SK-N-SH treated with all-trans-retinoic acid at 6 μM for 48 hours (cell line): Measurements from ENCODE around the gene ACP1.

Experiments
- ATAC-seq: fragments of 200-7000 bp; cut with Tn5 transposase; 3 replicates; pipeline ENCODE4 v1.9.1; 2020; ENCODE audit warnings: mild to moderate bottlenecking, moderate library complexity
- BACH2 ChIP-seq: fragments of 250-450 bp; sonication (Bioruptor Pico); IDR thresholded peaks from 2 replicates; pipeline ENCODE4 v1.9.0; 2021; ENCODE audit warnings: mild to moderate bottlenecking, borderline replicate concordance
- CSDC2 ChIP-seq: fragments of 250-450 bp; sonication (Bioruptor Pico); IDR thresholded peaks from 2 replicates; pipeline ENCODE4 v1.5.0; 2020; ENCODE audit warnings: mild to moderate bottlenecking, moderate library complexity
- ESRRG ChIP-seq: fragments of 250-450 bp; sonication (Bioruptor Pico); IDR thresholded peaks from 2 replicates; pipeline ENCODE4 v1.6.1; 2021; ENCODE audit warnings: mild to moderate bottlenecking
- GLIS3 ChIP-seq: fragments of 250-450 bp; sonication (Bioruptor Pico); IDR thresholded peaks from 2 replicates; pipeline ENCODE4 v1.5.0; 2020; ENCODE audit warnings: mild to moderate bottlenecking, moderate library complexity
- ISL1 ChIP-seq: fragments of 250-450 bp; sonication (Bioruptor Pico); IDR thresholded peaks from 2 replicates; pipeline ENCODE4 v2.1.2; 2022; ENCODE audit warnings: mild to moderate bottlenecking, moderate library complexity
- OSR1 ChIP-seq: fragments of 250-450 bp; sonication (Bioruptor Pico); IDR thresholded peaks from 2 replicates; pipeline ENCODE4 v1.8.0; 2022; ENCODE audit warnings: moderate library complexity, mild to moderate bottlenecking, inconsistent platforms
- PPARA ChIP-seq: fragments of 250-450 bp; sonication (Bioruptor Pico); IDR thresholded peaks from 2 replicates; pipeline ENCODE4 v1.5.0; 2020; ENCODE audit warnings: mild to moderate bottlenecking, borderline replicate concordance
- RARB ChIP-seq: fragments of 250-450 bp; sonication (Bioruptor Pico); IDR thresholded peaks from 2 replicates; pipeline ENCODE4 v1.8.0; 2021; ENCODE audit warnings: mild to moderate bottlenecking, moderate library complexity
- SNAI2 ChIP-seq: fragments of 250-450 bp; sonication (Bioruptor Pico); IDR thresholded peaks from 2 replicates; pipeline ENCODE4 v1.5.0; 2020; ENCODE audit warnings: mild to moderate bottlenecking, moderate library complexity
- TCF4 ChIP-seq: fragments of 250-450 bp; sonication (Bioruptor Pico); IDR thresholded peaks from 2 replicates; pipeline ENCODE4 v1.8.0; 2021; ENCODE audit warnings: mild to moderate bottlenecking, moderate library complexity, borderline replicate concordance
- TOX ChIP-seq: fragments of 250-450 bp; sonication (Bioruptor Pico); IDR thresholded peaks from 2 replicates; pipeline ENCODE4 v1.8.0; 2021; ENCODE audit warnings: mild to moderate bottlenecking, moderate library complexity, borderline replicate concordance
- TSHZ2 ChIP-seq: fragments of 250-450 bp; sonication (Bioruptor Pico); IDR thresholded peaks from 2 replicates; pipeline ENCODE4 v1.5.0; 2020; ENCODE audit warnings: mild to moderate bottlenecking, moderate library complexity
- ZC3H10 ChIP-seq: fragments of 250-450 bp; sonication (Bioruptor Pico); IDR thresholded peaks from 2 replicates; pipeline ENCODE4 v1.5.1; 2021; ENCODE audit warnings: mild to moderate bottlenecking, moderate library complexity
- ZFP30 ChIP-seq: fragments of 450-650 bp; formaldehyde crosslinking; IDR thresholded peaks from 2 replicates; pipeline ENCODE4 v1.5.0; 2022; ENCODE audit warnings: mild to moderate bottlenecking, moderate library complexity
- ZNF565 ChIP-seq: fragments of 450-650 bp; formaldehyde crosslinking; conservative IDR thresholded peaks from 2 replicates; pipeline ENCODE4 v1.5.0; 2020; ENCODE audit warnings: low read depth, mild to moderate bottlenecking, moderate library complexity
- ZNF70 ChIP-seq: fragments of 450-650 bp; formaldehyde crosslinking; IDR thresholded peaks from 2 replicates; pipeline ENCODE4 v1.5.0; 2020; ENCODE audit warnings: mild to moderate bottlenecking, moderate library complexity
- ZNF8 ChIP-seq: fragments of 450-650 bp; formaldehyde crosslinking; IDR thresholded peaks from 2 replicates; pipeline ENCODE4 v1.5.0; 2020; ENCODE audit warnings: mild to moderate bottlenecking, moderate library complexity
- TF ChIP-seq, protein P1 (sequence below): fragments of 250-450 bp; sonication (Bioruptor Pico); IDR thresholded peaks from 2 replicates; pipeline ENCODE4 v1.8.0; 2020; ENCODE audit warnings: mild to moderate bottlenecking, moderate library complexity, borderline replicate concordance
- TF ChIP-seq, protein P2 (sequence below): fragments of 250-450 bp; sonication (Bioruptor Pico); IDR thresholded peaks from 2 replicates; pipeline ENCODE4 v1.8.0; 2021; ENCODE audit warnings: low read depth, mild to moderate bottlenecking, moderate library complexity, borderline replicate concordance
- TF ChIP-seq, protein P3 (sequence below): fragments of 250-450 bp; sonication (Bioruptor Pico); IDR thresholded peaks from 2 replicates; pipeline ENCODE4 v1.5.1; 2021; ENCODE audit warnings: mild to moderate bottlenecking, moderate library complexity

The ACP1 gene

DNA sequence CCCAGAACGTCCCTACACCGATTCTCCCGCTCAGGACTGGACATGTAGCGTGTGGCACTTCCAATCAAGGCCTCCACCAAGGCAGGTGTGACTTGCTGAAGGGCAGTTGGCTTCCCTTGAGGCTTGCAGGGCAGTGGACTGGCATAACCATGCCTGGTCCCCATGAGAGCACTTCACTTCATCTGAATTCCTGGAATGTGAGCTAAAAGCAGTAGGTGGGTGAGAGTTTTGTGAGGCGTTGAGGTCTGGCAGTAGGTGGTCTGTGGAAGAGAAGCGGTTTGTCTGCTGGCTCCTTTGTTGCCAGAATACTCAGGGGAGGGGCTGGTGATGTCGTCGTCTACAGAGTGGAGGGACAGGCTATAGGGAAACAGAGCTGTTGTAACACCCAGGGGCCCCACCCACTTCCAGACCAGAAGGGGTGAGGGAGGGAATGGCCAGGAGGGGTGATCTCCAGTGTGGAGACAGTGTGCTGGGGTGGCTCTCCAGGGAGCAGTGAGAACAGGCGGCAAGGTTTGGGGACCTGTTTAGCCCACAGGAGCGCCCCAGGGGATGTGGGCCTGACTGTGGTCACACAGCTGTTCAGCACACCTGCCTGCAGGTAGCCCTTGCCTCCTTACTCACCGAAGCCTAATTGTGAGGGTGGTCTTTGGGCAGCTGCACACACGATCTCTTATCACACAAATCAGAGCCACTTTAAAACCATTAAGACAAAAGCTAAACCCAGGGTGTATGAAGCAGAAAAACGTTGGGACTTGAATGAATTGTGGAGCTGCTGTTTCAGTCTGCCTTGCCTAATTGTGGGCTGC lies 44.6 kb downstream of the ACP1 start:
- TF ChIP-seq ZNF70 (CRISPR knock-in tag), result no peak
- no peak for TF ChIP-seq TOX (CRISPR knock-in tag)
- TF ChIP-seq, protein P1, sequence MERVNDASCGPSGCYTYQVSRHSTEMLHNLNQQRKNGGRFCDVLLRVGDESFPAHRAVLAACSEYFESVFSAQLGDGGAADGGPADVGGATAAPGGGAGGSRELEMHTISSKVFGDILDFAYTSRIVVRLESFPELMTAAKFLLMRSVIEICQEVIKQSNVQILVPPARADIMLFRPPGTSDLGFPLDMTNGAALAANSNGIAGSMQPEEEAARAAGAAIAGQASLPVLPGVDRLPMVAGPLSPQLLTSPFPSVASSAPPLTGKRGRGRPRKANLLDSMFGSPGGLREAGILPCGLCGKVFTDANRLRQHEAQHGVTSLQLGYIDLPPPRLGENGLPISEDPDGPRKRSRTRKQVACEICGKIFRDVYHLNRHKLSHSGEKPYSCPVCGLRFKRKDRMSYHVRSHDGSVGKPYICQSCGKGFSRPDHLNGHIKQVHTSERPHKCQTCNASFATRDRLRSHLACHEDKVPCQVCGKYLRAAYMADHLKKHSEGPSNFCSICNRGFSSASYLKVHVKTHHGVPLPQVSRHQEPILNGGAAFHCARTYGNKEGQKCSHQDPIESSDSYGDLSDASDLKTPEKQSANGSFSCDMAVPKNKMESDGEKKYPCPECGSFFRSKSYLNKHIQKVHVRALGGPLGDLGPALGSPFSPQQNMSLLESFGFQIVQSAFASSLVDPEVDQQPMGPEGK (CRISPR knock-in tag), result no peak
- TF ChIP-seq, protein P2, sequence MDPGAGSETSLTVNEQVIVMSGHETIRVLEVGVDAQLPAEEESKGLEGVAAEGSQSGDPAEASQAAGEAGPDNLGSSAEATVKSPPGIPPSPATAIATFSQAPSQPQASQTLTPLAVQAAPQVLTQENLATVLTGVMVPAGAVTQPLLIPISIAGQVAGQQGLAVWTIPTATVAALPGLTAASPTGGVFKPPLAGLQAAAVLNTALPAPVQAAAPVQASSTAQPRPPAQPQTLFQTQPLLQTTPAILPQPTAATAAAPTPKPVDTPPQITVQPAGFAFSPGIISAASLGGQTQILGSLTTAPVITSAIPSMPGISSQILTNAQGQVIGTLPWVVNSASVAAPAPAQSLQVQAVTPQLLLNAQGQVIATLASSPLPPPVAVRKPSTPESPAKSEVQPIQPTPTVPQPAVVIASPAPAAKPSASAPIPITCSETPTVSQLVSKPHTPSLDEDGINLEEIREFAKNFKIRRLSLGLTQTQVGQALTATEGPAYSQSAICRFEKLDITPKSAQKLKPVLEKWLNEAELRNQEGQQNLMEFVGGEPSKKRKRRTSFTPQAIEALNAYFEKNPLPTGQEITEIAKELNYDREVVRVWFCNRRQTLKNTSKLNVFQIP (CRISPR knock-in tag), result no peak
- no peak for TF ChIP-seq BACH2
- TF ChIP-seq OSR1 (CRISPR knock-in tag), result no peak
- TF ChIP-seq SNAI2 (CRISPR knock-in tag), result no peak
- no peak for TF ChIP-seq ESRRG (CRISPR knock-in tag)
- TF ChIP-seq GLIS3, result no peak
- TF ChIP-seq TCF4, result no peak
- TF ChIP-seq PPARA (CRISPR knock-in tag), result no peak
- no peak for TF ChIP-seq RARB (CRISPR knock-in tag)
- TF ChIP-seq, all 23 proteins: peak for 0
- no peak for ATAC-seq

DNA sequence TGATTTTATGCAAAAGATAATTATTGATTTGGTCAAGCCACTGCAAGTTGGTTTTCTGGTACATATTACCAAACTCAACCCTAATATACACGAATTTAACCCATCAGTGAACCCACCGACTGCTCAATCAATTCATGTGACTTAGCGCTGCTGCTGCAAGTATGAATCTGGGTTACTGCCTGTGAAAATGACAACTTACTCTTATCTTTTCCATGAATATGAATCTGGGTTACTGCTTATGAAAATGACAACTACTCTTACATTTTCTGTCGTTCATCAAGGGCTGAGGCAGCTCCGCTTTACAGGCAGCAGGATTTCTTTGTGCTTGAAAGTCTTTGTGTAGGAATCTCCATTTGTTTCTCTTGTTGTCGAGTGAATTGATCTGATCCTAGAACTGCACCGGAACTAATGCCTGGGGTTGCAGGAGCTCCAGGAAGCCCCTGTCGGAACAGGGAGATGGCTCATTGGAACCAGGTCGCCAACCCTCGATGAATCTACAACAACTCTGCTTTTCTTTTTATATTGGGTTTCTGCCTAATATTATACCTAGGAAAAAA lies 45.3 kb downstream of the ACP1 start:
- TF ChIP-seq OSR1 (CRISPR knock-in tag) (no peak), CSDC2 (no peak), ZNF8 (no peak), ZFP30 (no peak), ZNF565 (CRISPR knock-in tag) (no peak), PPARA (CRISPR knock-in tag) (no peak), ISL1 (CRISPR knock-in tag) (no peak), ZC3H10 (no peak), ESRRG (CRISPR knock-in tag) (no peak), ZNF70 (CRISPR knock-in tag) (no peak), RARB (CRISPR knock-in tag) (no peak)
- no peak for ATAC-seq

- TF ChIP-seq, protein P3, sequence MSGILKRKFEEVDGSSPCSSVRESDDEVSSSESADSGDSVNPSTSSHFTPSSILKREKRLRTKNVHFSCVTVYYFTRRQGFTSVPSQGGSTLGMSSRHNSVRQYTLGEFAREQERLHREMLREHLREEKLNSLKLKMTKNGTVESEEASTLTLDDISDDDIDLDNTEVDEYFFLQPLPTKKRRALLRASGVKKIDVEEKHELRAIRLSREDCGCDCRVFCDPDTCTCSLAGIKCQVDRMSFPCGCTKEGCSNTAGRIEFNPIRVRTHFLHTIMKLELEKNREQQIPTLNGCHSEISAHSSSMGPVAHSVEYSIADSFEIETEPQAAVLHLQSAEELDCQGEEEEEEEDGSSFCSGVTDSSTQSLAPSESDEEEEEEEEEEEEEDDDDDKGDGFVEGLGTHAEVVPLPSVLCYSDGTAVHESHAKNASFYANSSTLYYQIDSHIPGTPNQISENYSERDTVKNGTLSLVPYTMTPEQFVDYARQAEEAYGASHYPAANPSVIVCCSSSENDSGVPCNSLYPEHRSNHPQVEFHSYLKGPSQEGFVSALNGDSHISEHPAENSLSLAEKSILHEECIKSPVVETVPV (CRISPR knock-in tag), result no peak
- TF ChIP-seq GLIS3, result no peak
- no peak for TF ChIP-seq TOX (CRISPR knock-in tag)
- TF ChIP-seq, protein P1 (CRISPR knock-in tag), result no peak
- TF ChIP-seq ESRRG (CRISPR knock-in tag), result no peak
- TF ChIP-seq, protein P2 (CRISPR knock-in tag), result no peak
- no peak for TF ChIP-seq TSHZ2
- no peak for TF ChIP-seq ZNF70 (CRISPR knock-in tag)
- TF ChIP-seq ZNF8, result no peak
- TF ChIP-seq RARB (CRISPR knock-in tag), result no peak
- TF ChIP-seq PPARA (CRISPR knock-in tag), result no peak
- TF ChIP-seq BACH2, result no peak
- TF ChIP-seq ZNF565 (CRISPR knock-in tag), result no peak
- no peak for TF ChIP-seq ISL1 (CRISPR knock-in tag)
- no peak for ATAC-seq
Measured at GRCh38 chr2:310994-311393, 46.2 kb downstream of the ACP1 start.
